Left ventricle myocardium inferior (tissue), 1 donor: ENCODE results near the gene CDH22. TPM values are rescaled to one million over a fixed set of nuclear protein-coding genes. Genes with fewer than 3 reads are reported as not detected.

Experiments used
- DNase-seq: peaks from one replicate; pipeline ENCODE4 v3.0.0-alpha.2; 2020
- H3K27ac ChIP-seq: fragments of 200-600 bp; replicated peaks from 2 replicates; pipeline ENCODE4 v1.8.0; 2021
- H3K27me3 ChIP-seq: fragments of 200-600 bp; 2 replicates; pipeline ENCODE4 v1.8.0; 2021; ENCODE audit warnings: low read depth
- H3K36me3 ChIP-seq: fragments of 200-600 bp; 2 replicates; pipeline ENCODE4 v1.8.0; 2021
- H3K4me1 ChIP-seq: fragments of 200-600 bp; 2 replicates; pipeline ENCODE4 v1.8.0; 2021
- H3K4me3 ChIP-seq: fragments of 200-600 bp; 2 replicates; pipeline ENCODE4 v1.8.0; 2021; ENCODE audit warnings: mild to moderate bottlenecking, moderate library complexity
- H3K9me3 ChIP-seq: fragments of 200-600 bp; replicated peaks from 2 replicates; pipeline ENCODE4 v1.8.0; 2021
- CTCF ChIP-seq: fragments of 200-600 bp; IDR thresholded peaks from 2 replicates; pipeline ENCODE4 v1.8.0; 2021; ENCODE audit warnings: antibody characterized with exemption, mild to moderate bottlenecking, borderline replicate concordance
- intact Hi-C: fragments of 100-400 bp; cut with micrococcal nuclease; formaldehyde crosslinking; loops from one replicate; pipeline ENCODE4 v1.11.0; 2022
- total RNA-seq: library from RNA; stranded (reverse); fragmentation: NEBNext Ultra II Directional; extraction: Animal tissue kit (Norgen Biotek cat#: 25700); gene quantifications from one replicate; pipeline ENCODE4 v1.2.1, GENCODE V29; 2021
- donor health status: DM: no; HTN: yes; CAD: no; lungs with severe emphysema.

Gene CDH22
- total RNA-seq, 1 donor from 2014 or later, result 2.3 TPM

DNA sequence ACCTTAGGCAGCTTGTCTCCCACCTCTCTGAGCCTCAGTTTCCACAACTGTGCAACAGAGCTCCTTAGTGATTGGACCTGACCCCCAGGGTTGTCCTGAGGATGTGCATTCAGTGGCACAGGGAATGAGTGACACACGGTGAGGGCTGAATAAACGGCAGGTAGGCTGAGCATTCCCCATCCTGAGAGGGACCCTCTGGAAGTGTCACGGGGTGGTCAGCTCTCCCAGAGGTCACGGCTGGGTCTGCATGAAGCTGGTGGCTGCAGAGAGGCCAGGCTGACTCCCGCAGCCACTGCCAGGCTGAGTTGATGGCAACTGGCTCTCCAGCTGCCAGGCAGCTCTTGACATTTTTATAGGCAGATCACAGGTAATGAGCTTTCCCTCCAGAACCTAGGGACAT is 147.6 kb downstream of the CDH22 start:
- no peak for TF ChIP-seq CTCF
- Histone ChIP-seq H3K4me3 (no peak overlapping the region), H3K36me3 (no peaks in the 10 kb centered on the region), H3K27ac (no peak overlapping the region), H3K27me3 (peaks cover 83% of the 10 kb centered on the region), H3K4me1 (no peaks in the 10 kb centered on the region), H3K9me3 (no peaks in the 10 kb centered on the region)
- intact Hi-C loops, result no loop called here
- DNase-seq, result no peak

DNA sequence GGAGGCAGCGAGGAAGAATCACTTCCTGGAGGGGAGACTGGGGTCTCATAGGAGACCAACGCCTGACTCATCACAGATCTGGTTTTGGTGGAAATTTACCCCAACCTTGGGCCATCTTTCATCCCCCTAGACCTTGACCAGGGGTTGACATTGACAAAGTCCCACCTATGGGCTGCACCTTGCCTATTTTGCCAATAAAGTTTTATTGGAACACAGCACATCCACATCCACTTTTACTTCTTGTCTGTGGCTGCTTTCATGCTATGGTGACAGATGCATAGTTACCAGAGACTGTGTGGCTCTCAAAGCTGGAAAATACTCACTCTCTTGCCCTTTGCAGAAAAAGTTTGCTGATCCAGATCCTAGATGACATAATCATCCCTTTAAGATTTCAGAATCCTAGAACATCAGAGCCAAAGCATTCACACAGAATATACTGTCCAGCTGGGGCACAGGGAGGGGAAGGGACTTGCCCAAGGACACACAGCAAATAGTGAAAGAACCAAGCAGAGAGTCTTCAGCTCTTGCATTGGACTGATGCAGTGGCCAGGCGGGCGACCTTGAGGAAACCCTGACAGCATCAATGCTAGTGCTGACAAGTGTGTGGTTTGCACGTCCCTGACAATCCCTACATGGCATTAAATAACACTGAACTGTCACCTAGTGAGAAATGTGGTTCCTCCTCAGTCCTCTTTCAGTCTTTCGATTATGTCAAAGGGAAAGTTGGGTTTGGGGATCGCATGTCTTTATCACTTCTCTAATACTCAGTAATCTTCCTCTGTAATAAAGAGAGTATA is 149.0 kb downstream of the CDH22 start:
- Histone ChIP-seq H3K27ac (no peak overlapping the region), H3K4me1 (no peaks in the 10 kb centered on the region), H3K36me3 (no peaks in the 10 kb centered on the region), H3K9me3 (no peaks in the 10 kb centered on the region), H3K27me3 (peaks cover 93% of the 10 kb centered on the region), H3K4me3 (no peak overlapping the region)
- TF ChIP-seq CTCF, result no peak
- intact Hi-C loops, result no loop called here
- DNase-seq, result no peak

- no peaks in the 10 kb centered on the region for H3K36me3 ChIP-seq
- no peaks in the 10 kb centered on the region for H3K4me1 ChIP-seq
- no peak for DNase-seq
- no peak overlapping the region for H3K27ac ChIP-seq
- peaks cover 100% of the 10 kb centered on the region for H3K27me3 ChIP-seq
- intact Hi-C loops, result no loop called here
- TF ChIP-seq CTCF, result no peak
- H3K4me3 ChIP-seq, result no peak overlapping the region
- H3K9me3 ChIP-seq, result no peaks in the 10 kb centered on the region
These were observed 149.8 kb downstream of the CDH22 start for GRCh38 chr20:46158476-46158987.

DNA sequence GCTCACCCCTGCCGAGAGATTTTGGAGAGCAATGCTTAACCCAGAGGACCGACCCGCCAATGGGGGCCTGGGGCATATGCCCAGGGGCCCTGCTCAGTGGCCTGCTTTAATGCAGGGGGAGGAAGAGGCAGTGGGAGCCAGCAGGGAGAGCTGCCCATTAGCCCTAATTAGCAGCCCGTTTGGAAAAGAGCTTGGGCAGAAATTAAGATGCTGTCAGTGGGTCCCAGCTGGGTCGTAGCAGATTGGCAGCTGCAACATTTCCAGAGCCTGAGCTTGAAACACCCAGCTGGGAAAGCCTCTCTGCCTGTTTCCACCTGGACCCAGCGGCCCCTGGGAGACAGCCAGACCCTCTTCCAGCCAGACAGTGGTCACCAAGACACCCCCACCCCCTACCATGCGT is 150.7 kb downstream of the CDH22 start:
- no peak overlapping the region for H3K4me3 ChIP-seq
- H3K4me1 ChIP-seq, result no peaks in the 10 kb centered on the region
- intact Hi-C loops, result no loop called here
- no peak overlapping the region for H3K27ac ChIP-seq
- no peak for TF ChIP-seq CTCF
- no peak for DNase-seq
- H3K27me3 ChIP-seq, result peaks cover 100% of the 10 kb centered on the region
- no peaks in the 10 kb centered on the region for H3K9me3 ChIP-seq
- H3K36me3 ChIP-seq, result no peaks in the 10 kb centered on the region

DNA sequence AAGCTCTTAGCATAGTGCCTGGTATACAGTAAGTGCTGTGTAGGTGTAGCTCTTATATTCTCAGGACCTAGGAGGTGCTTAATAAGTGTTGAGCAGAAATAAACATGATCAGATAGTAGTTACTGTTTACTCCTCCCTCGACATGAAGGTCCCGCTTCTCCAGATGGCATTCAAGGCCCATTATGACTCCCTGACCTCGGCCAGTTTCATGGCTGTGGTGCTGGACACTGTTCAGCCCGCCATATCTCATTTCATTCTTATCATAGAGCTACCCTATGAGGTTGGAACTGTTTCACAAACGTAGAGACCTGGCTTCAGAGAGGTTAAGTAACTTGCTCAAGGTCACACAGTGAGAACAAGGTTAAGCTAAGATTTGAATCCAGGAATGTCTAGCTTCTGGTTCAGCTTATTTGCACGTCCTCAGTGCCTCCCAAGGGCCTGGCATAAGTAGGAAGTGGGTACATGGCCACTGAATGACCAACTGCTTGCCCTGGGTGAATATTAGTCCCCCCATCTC is 151.2 kb downstream of the CDH22 start:
- H3K9me3 ChIP-seq, result no peaks in the 10 kb centered on the region
- intact Hi-C loops, result no loop called here
- H3K36me3 ChIP-seq, result no peaks in the 10 kb centered on the region
- H3K27ac ChIP-seq, result no peak overlapping the region
- no peaks in the 10 kb centered on the region for H3K4me1 ChIP-seq
- DNase-seq, result no peak
- TF ChIP-seq CTCF, result no peak
- H3K4me3 ChIP-seq, result no peak overlapping the region
- H3K27me3 ChIP-seq, result peaks cover 100% of the 10 kb centered on the region
